ENCODE data around the gene XPNPEP3.
"Not testable (repeated sequence)": the region's sequence is repeated elsewhere in the genome, so short reads cannot be mapped to it uniquely, and the experiment has no call there.

GRCh38 chr22:40845816-40846215 is 11.1 kb upstream of the XPNPEP3 start:
- TF ChIP-seq CTCF (IDR thresholded peaks at IDR 0.05; ENCODE audit: extremely low read depth in 1 of 2, insufficient read depth in 1 of 2, low read depth in 1 of 2, low read length in 2 of 2); POLR2A (IDR thresholded peaks at IDR 0.05; ENCODE audit: low read depth, low read length); POLR2AphosphoS5 (IDR thresholded peaks at IDR 0.05; ENCODE audit: insufficient read depth, low read depth, low read length); EZH2 (IDR thresholded peaks at IDR 0.05; ENCODE audit: borderline replicate concordance, low read depth, low read length, severe bottlenecking): not testable (repeated sequence)
- TF ChIP-seq, protein P1, sequence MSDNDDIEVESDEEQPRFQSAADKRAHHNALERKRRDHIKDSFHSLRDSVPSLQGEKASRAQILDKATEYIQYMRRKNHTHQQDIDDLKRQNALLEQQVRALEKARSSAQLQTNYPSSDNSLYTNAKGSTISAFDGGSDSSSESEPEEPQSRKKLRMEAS (IDR thresholded peaks at IDR 0.05; ENCODE audit: insufficient read depth, insufficient read length): not testable (repeated sequence)
